ENCODE data around the gene AP3B2. TPM values are rescaled to one million over a fixed set of nuclear protein-coding genes. Genes with fewer than 3 reads are reported as not detected.

AP3B2 gene
- total and polyA plus RNA-seq, 2 donors (not counting 3 experiments of a cell fraction or from before 2014, with no cell fraction given): not detected

GRCh38 chr15:82726816-82727215 is 17.1 kb upstream of the AP3B2 start:
- intact Hi-C loops (cut with micrococcal nuclease): no loop called here
- no peak for DNase-seq (ENCODE audit: low read depth, low spot score)
- FAIRE-seq: no peak
- Histone ChIP-seq H3K9me1 (replicated peaks; ENCODE audit: control insufficient read depth, extremely low read depth, insufficient read depth, low read length) (no peaks in the 10 kb centered on the region), H3K4me2 (ENCODE audit: insufficient read depth, low read length) (no peak overlapping the region), H3K27me3 (ENCODE audit: control insufficient read depth in 2 of 2, insufficient read depth in 2 of 2, low read length in 2 of 2) (no peaks in the 10 kb centered on the region), H3K36me3 (ENCODE audit: control insufficient read depth in 2 of 2, extremely low read depth in 1 of 2, insufficient read depth in 2 of 2, low read length in 2 of 2) (no peaks in the 10 kb centered on the region), H4K20me1 (replicated peaks; ENCODE audit: control insufficient read depth, extremely low read depth, insufficient read depth, low read length) (no peaks in the 10 kb centered on the region), H3K79me2 (ENCODE audit: control insufficient read depth, insufficient read depth, low read length) (no peaks in the 10 kb centered on the region), H3K27ac (ENCODE audit: insufficient read depth, low read depth, low read length) (no peak overlapping the region), H3K9ac (replicated peaks; ENCODE audit: extremely low read depth, insufficient read depth, low read length) (no peak overlapping the region), H3K4me1 (ENCODE audit: control insufficient read depth, extremely low read depth, insufficient read depth, low read length) (no peaks in the 10 kb centered on the region), H3K9me3 (replicated peaks; ENCODE audit: control insufficient read depth, insufficient read depth, low read length) (no peaks in the 10 kb centered on the region), H3K4me3 (replicated peaks in 1 of 3; ENCODE audit: insufficient read depth in 1 of 3, low read depth in 1 of 3, low read length in 3 of 3) (no peak overlapping the region), H2AFZ (ENCODE audit: low read depth, low read length) (no peak overlapping the region)
- BruUV-seq (replicated peaks): no TSS peak
- TF ChIP-seq POLR2A (IDR thresholded peaks at IDR 0.05; ENCODE audit: low read depth, low read length) (no peak), GATA2 (IDR thresholded peaks at IDR 0.05; ENCODE audit: insufficient read depth, insufficient read length, low read depth, low read length) (no peak), MYC (IDR thresholded peaks at IDR 0.05; ENCODE audit: low read depth, low read length) (no peak), MAX (IDR thresholded peaks at IDR 0.05; ENCODE audit: insufficient read depth, insufficient read length) (no peak), FOS (IDR thresholded peaks at IDR 0.05; ENCODE audit: borderline replicate concordance, insufficient read depth, low read length) (no peak), JUN (IDR thresholded peaks at IDR 0.05; ENCODE audit: borderline replicate concordance, insufficient read depth, insufficient read length, low read depth) (no peak), CTCF (IDR thresholded peaks at IDR 0.05; ENCODE audit: extremely low read depth in 1 of 2, insufficient read depth in 1 of 2, low read depth in 1 of 2, low read length in 2 of 2) (no peak), EZH2 (IDR thresholded peaks at IDR 0.05; ENCODE audit: borderline replicate concordance, low read depth, low read length, severe bottlenecking) (no peak), POLR2AphosphoS5 (IDR thresholded peaks at IDR 0.05; ENCODE audit: insufficient read depth, low read depth, low read length) (no peak)
- dilution Hi-C loops (cut with MboI; ENCODE audit: extremely low pct_ligation_motif_present, low sequenced_read_pairs): no loop called here
- ChIA-PET CTCF (no interaction called here), POLR2A (no interaction called here)
